Esophagus (tissue), 2 donors: ENCODE data around the gene MRTFB. TPM values are rescaled to one million over a fixed set of nuclear protein-coding genes. Genes with fewer than 3 reads are reported as not detected.

Source experiments
- H3K27ac ChIP-seq, 2 donors: one replicate each; pipeline ENCODE4 v1.5.1; 2013; ENCODE audit warnings: low read depth in 2 of 2, mild to moderate bottlenecking in 2 of 2, inconsistent platforms in 1 of 2, low read length in 1 of 2, moderate library complexity in 1 of 2
- H3K27me3 ChIP-seq, 2 donors: one replicate each; pipeline ENCODE4 v1.6.1; 2013; ENCODE audit warnings: low read length in 2 of 2, control low read depth in 1 of 2, mild to moderate bottlenecking in 1 of 2; ENCODE audit not compliant: insufficient read depth in 2 of 2, control insufficient read depth in 1 of 2
- H3K36me3 ChIP-seq, 2 donors: one replicate each; pipeline ENCODE4 v1.6.1; 2013; ENCODE audit warnings: low read length in 1 of 2; ENCODE audit not compliant: control insufficient read depth in 2 of 2, insufficient read depth in 2 of 2
- H3K4me1 ChIP-seq, 2 donors: one replicate each; pipeline ENCODE4 v1.6.1; 2013; ENCODE audit warnings: low read length in 1 of 2; ENCODE audit not compliant: control insufficient read depth in 2 of 2, insufficient read depth in 2 of 2
- H3K4me3 ChIP-seq, 2 donors: one replicate each; pipeline ENCODE4 v1.5.1; 2013; ENCODE audit warnings: low read length in 2 of 2, mild to moderate bottlenecking in 2 of 2, low read depth in 1 of 2, moderate library complexity in 1 of 2
- H3K9me3 ChIP-seq, 2 donors: one replicate each; pipeline ENCODE4 v1.6.1; 2013; ENCODE audit warnings: mild to moderate bottlenecking in 2 of 2, low read depth in 1 of 2, low read length in 1 of 2, moderate library complexity in 1 of 2; ENCODE audit not compliant: control insufficient read depth in 2 of 2, insufficient read depth in 1 of 2
- WGBS, 2 donors: extraction: QIAGEN DNeasy Blood & Tissue Kit; methylation state at CpG; one replicate each; pipeline ENCODE4 v1.1.7; 2013; 5-methylcytosine and 5-hydroxymethylcytosine counted together
- polyA plus RNA-seq, 2 donors: library from polyadenylated mRNA; stranded (reverse); fragments of 200-250 nt; gene quantifications; one replicate each; pipeline ENCODE4 v1.2.3, GENCODE V29; 2013
- donor health status: healthy with polysubstance abuse.
- donor health status: Bipolar disorder and iron deficiency.

The MRTFB gene
- polyA plus RNA-seq, 2 donors, result 5.4 to 7.1 TPM

GRCh38 chr16:14249291-14250032, 178.3 kb downstream of the MRTFB start:
- peaks cover 30% of the 10 kb centered on the region in 2 donors for H3K36me3 ChIP-seq
- 64 to 68% methylated on average over 7 of the region's 7 CpGs for WGBS, 2 donors
- H3K9me3 ChIP-seq, result no peaks in the 10 kb centered on the region
- no peaks in the 10 kb centered on the region for H3K4me1 ChIP-seq
- H3K27ac ChIP-seq, result no peak overlapping the region
- no peaks in the 10 kb centered on the region for H3K27me3 ChIP-seq
- H3K4me3 ChIP-seq, result no peak overlapping the region

GRCh38 chr16:14251419-14251818, 180.3 kb downstream of the MRTFB start:
- 91 to 97% methylated on average over 2 of the region's 2 CpGs for WGBS, 2 donors
- no peak overlapping the region for H3K4me3 ChIP-seq
- peaks cover 20 to 25% of the 10 kb centered on the region in 2 donors for H3K36me3 ChIP-seq
- no peaks in the 10 kb centered on the region for H3K9me3 ChIP-seq
- H3K4me1 ChIP-seq, result no peaks in the 10 kb centered on the region
- H3K27ac ChIP-seq, result no peak overlapping the region
- H3K27me3 ChIP-seq, result no peaks in the 10 kb centered on the region

DNA sequence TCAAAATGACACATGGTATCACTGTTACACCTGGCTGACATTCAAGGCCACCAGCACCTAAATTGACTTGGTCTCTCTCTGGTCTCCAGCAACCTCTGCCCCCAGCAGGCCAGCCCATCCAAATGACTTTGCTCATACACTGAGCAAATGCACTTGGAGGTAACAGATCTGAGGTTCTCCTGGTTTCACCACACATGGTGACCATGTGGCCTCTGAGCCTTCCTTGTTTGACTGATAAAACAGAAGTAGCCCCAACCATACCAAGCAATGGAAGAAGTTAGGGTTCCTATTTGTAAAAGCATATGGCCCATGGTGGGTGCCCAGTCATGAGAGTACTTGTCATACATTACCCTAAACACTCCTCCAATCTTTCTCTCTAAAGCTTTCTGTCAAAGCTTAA, 181.7 kb downstream of the MRTFB start:
- Histone ChIP-seq H3K27me3 (no peaks in the 10 kb centered on the region), H3K36me3 (peaks cover 10 to 16% of the 10 kb centered on the region in 2 donors), H3K9me3 (no peaks in the 10 kb centered on the region), H3K4me3 (no peak overlapping the region), H3K27ac (no peak overlapping the region), H3K4me1 (no peaks in the 10 kb centered on the region)

DNA sequence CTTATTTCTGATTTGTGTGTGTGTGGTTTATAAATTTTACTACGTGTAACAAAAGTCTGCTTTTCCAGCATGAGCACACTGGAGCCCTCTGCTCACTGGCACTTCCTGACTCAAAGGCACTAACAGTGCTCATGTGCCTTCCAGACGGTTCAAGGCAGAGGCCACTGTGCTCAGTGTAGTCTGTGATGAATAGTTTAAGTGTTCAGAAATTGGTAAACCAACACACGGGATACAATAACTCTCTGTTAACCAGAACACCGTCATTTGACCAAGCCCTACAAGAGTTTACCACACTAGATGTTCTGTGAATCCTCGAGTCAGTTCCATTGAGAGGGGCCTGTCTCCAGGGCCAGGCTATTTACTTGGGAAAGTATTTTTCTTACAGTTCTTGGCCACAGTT, 191.9 kb downstream of the MRTFB start:
- Histone ChIP-seq H3K27me3 (no peaks in the 10 kb centered on the region), H3K4me1 (no peaks in the 10 kb centered on the region), H3K9me3 (no peaks in the 10 kb centered on the region), H3K4me3 (no peak overlapping the region), H3K27ac (no peak overlapping the region), H3K36me3 (peaks cover 21 to 23% of the 10 kb centered on the region in 2 donors)
- WGBS, 2 donors, result 89 to 90% methylated on average over 5 of the region's 5 CpGs

DNA sequence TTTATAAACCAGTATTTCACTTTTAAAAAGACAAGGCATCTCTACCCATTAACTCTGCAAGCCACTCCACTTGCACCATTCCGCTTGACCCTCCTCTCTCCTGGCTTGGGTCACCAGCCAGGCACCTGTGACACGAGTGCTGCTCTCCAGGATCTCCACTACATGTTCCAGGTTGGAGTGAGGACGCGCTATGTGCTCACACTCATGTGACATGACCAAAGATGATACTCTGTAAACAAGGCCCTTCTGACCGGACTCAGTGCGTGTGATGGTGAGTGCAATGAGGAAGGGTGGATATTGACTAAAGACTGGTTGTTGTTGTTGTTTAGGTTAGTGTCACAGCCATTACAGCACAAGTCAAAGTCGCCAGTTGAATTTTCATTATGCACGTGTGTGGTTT, 192.7 kb downstream of the MRTFB start:
- H3K4me1 ChIP-seq, result no peaks in the 10 kb centered on the region
- H3K4me3 ChIP-seq, result no peak overlapping the region
- H3K27me3 ChIP-seq, result no peaks in the 10 kb centered on the region
- no peak overlapping the region for H3K27ac ChIP-seq
- WGBS, 2 donors, result 93 to 95% methylated on average over 8 of the region's 8 CpGs
- no peaks in the 10 kb centered on the region for H3K9me3 ChIP-seq
- H3K36me3 ChIP-seq, result peaks cover 19 to 23% of the 10 kb centered on the region in 2 donors

DNA sequence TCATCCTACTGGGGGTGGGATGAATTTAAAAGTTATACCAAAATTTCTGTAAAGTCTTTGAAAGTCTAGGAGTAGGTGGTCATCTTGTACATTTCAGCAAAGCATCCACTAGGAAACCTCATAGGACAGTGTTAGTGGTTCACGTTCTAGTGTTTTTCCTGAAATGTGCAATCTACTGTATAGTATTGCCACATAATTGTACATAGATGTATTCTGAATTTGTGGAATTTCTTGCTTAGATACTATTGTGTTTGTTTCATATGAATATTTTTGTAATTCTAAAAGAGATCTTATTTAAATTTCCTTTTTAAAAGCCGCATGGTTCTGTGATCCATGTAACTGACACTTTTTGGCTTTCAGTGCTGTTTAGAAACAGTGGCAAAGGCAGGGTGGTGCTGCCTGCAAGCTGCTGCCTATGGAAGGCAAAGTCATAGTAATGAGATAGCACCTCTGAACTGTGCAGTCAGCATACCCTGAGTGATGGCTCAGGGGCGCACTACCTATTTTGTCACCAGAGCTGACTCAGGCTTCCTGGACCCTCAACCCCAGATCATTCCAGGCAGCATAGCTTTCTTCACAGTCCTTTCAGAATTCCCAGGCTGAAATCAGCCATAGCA, 193.3 kb downstream of the MRTFB start:
- Histone ChIP-seq H3K4me3 (no peak overlapping the region), H3K27me3 (no peaks in the 10 kb centered on the region), H3K36me3 (peaks cover 19 to 21% of the 10 kb centered on the region in 2 donors), H3K27ac (no peak overlapping the region), H3K4me1 (no peaks in the 10 kb centered on the region), H3K9me3 (no peaks in the 10 kb centered on the region)
- WGBS, 2 donors, result 95% methylated on average over 3 of the region's 3 CpGs

DNA sequence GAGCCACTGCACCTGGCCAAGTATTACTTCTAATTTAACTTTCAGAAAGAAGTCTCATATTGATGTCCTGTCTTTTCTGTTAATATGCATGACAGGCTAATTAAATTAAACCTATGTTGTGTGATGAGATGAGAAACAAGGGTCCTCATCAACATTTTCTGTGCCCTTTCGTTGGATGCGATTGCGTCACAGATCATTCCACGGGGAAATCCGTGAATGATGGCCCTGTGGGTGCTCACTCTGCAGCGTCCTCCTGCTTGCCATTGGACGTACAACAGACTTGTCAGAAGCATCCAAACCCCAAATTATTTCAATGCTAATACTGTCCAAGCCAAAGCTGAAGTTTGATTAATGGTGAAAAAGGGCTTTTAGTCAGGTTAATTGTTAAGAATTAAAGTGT, 197.0 kb downstream of the MRTFB start:
- H3K27ac ChIP-seq, result no peak overlapping the region
- H3K27me3 ChIP-seq, result no peaks in the 10 kb centered on the region
- H3K36me3 ChIP-seq, result peaks cover 12% of the 10 kb centered on the region in 2 donors
- WGBS, 2 donors, result 94 to 97% methylated on average over 7 of the region's 7 CpGs
- H3K4me3 ChIP-seq, result no peak overlapping the region
- no peaks in the 10 kb centered on the region for H3K9me3 ChIP-seq
- no peaks in the 10 kb centered on the region for H3K4me1 ChIP-seq

GRCh38 chr16:14275934-14276333, 204.8 kb downstream of the MRTFB start:
- no peaks in the 10 kb centered on the region for H3K4me1 ChIP-seq
- H3K27me3 ChIP-seq, result no peaks in the 10 kb centered on the region
- WGBS, 2 donors, result 96 to 98% methylated on average over 3 of the region's 3 CpGs
- no peak overlapping the region for H3K4me3 ChIP-seq
- no peak overlapping the region for H3K27ac ChIP-seq
- H3K36me3 ChIP-seq, result no peaks in the 10 kb centered on the region
- H3K9me3 ChIP-seq, result no peaks in the 10 kb centered on the region

DNA sequence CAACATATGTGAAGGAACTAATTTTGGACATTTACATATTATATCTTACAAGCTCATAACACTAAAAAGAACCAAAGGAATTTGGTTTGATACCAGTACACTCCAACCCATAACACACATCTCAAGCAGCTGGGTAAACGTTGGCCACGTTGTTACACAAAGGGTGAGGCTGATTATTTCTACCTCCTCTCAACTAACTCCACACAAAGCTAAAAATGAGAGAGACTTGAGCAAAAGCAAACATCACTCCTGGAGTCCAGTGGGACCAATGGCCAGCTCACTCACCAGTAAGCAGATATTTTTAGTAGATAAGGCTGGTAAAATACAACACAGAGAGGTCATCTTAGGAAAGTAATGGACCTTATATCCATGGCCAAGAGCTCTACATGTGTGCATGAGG, 207.6 kb downstream of the MRTFB start:
- Histone ChIP-seq H3K4me3 (no peak overlapping the region), H3K36me3 (no peaks in the 10 kb centered on the region), H3K4me1 (no peaks in the 10 kb centered on the region), H3K27ac (no peak overlapping the region), H3K9me3 (no peaks in the 10 kb centered on the region), H3K27me3 (no peaks in the 10 kb centered on the region)
- 31 to 42% methylated on average over 2 of the region's 2 CpGs for WGBS, 2 donors

GRCh38 chr16:14280541-14280940, 209.4 kb downstream of the MRTFB start:
- H3K9me3 ChIP-seq, result no peaks in the 10 kb centered on the region
- no peak overlapping the region for H3K27ac ChIP-seq
- H3K4me1 ChIP-seq, result no peaks in the 10 kb centered on the region
- H3K4me3 ChIP-seq, result no peak overlapping the region
- H3K27me3 ChIP-seq, result no peaks in the 10 kb centered on the region
- WGBS, 2 donors, result 89 to 92% methylated on average over 2 of the region's 2 CpGs
- H3K36me3 ChIP-seq, result no peaks in the 10 kb centered on the region
